ENCODE measurements around the gene ZNF619. TPM values are rescaled to one million over a fixed set of nuclear protein-coding genes. Genes with fewer than 3 reads are reported as not detected.

ZNF619 gene
- total and polyA plus RNA-seq, 2 of the 13 experiments (the other 11 are each of a cell fraction or from before 2014, with no cell fraction given) = 0.83 to 5.2 TPM

DNA sequence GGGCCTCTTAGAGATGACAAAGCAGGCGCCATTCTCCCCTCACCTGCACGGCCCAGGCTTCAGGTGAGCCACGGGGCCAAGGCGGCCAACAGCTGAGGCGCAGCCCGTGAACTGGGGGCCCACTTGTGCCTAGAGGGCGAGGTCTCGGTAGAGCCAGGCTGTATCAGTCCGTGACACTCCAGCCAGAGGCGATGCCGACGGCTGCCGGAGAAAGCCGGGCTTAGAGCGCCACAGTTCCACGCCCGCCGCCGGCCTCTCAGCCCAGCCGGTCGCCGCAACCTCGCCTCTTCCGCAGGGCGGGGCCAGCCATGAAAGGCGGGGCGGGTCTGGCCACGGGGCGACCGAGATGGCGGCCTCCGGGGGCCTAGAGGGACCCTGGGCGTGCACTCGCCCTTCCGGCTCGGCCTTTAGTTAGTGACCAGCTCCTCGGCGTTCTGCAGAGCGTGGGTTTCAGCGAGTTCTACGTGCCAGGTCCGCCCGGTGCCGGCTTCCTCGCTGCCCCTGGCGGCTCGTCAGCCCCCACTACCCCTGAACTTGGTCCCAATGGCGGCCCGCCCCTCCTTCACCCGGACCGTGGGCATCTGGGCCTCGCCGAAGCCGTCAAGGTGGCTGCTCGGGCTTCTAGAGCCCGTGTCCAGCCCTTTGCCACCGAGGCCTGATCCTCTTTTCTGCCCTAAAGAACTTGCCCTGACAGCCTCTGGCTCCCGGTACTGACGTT lies 47.8 kb downstream of the ZNF619 start, which contains the start of gene ZNF621 (continued):
- TF ChIP-seq ZBTB43 (CRISPR knock-in tag; conservative IDR thresholded peaks at IDR 0.05) (peak; percentile 68; the same call in 1 of the 2 replicates), HNF1B (CRISPR knock-in tag; IDR thresholded peaks at IDR 0.05) (peak; percentile 82), THAP9 (CRISPR knock-in tag; IDR thresholded peaks at IDR 0.05; ENCODE audit: borderline replicate concordance) (peak; percentile 88; the same call in 1 of the 2 replicates), ZNF879 (CRISPR knock-in tag; IDR thresholded peaks at IDR 0.05) (no peak), ZNF281 (CRISPR knock-in tag; IDR thresholded peaks at IDR 0.05; ENCODE audit: borderline replicate concordance) (no peak; the same call in 1 of the 2 replicates), ZNF446 (CRISPR knock-in tag; IDR thresholded peaks at IDR 0.05) (peak; percentile 61; the same call in 1 of the 2 replicates), ZNF766 (CRISPR knock-in tag; IDR thresholded peaks at IDR 0.05; ENCODE audit: borderline replicate concordance) (peak; percentile 71; the same call in 1 of the 2 replicates), SMAD1 (CRISPR knock-in tag; IDR thresholded peaks at IDR 0.05; ENCODE audit: borderline replicate concordance, low read depth) (no peak), SMAD9 (CRISPR knock-in tag; IDR thresholded peaks at IDR 0.05) (peak; percentile 76; the same call in 1 of the 2 replicates), GATAD1 (CRISPR knock-in tag; IDR thresholded peaks at IDR 0.05) (peak; percentile 91)
- TF ChIP-seq, protein P1, sequence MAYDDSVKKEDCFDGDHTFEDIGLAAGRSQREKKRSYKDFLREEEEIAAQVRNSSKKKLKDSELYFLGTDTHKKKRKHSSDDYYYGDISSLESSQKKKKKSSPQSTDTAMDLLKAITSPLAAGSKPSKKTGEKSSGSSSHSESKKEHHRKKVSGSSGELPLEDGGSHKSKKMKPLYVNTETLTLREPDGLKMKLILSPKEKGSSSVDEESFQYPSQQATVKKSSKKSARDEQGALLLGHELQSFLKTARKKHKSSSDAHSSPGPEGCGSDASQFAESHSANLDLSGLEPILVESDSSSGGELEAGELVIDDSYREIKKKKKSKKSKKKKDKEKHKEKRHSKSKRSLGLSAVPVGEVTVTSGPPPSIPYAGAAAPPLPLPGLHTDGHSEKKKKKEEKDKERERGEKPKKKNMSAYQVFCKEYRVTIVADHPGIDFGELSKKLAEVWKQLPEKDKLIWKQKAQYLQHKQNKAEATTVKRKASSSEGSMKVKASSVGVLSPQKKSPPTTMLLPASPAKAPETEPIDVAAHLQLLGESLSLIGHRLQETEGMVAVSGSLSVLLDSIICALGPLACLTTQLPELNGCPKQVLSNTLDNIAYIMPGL (CRISPR knock-in tag; IDR thresholded peaks at IDR 0.05; ENCODE audit: borderline replicate concordance in 1 of 2, low read depth in 1 of 2) = peak; percentile 74 to 87
- TF ChIP-seq, protein P2, sequence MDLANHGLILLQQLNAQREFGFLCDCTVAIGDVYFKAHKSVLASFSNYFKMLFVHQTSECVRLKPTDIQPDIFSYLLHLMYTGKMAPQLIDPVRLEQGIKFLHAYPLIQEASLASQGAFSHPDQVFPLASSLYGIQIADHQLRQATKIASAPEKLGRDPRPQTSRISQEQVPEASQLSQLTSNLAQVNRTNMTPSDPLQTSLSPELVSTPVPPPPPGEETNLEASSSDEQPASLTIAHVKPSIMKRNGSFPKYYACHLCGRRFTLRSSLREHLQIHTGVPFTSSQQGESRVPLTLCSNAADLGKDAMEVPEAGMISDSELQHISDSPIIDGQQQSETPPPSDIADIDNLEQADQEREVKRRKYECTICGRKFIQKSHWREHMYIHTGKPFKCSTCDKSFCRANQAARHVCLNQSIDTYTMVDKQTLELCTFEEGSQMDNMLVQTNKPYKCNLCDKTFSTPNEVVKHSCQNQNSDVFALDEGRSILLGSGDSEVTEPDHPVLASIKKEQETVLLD (CRISPR knock-in tag; IDR thresholded peaks at IDR 0.05; ENCODE audit: low read depth) = 0 out of 2 replicates have a peak, but pooled peaks have one; percentile 15

Data from HepG2 (cell line).